Cortex of kidney (tissue), 1 donor: ENCODE data around the gene FGF19.

Source experiments
- DNase-seq: peaks from one replicate; lab custom pipeline; 2025; lab: John Stamatoyannopoulos, UW

Gene FGF19

DNA sequence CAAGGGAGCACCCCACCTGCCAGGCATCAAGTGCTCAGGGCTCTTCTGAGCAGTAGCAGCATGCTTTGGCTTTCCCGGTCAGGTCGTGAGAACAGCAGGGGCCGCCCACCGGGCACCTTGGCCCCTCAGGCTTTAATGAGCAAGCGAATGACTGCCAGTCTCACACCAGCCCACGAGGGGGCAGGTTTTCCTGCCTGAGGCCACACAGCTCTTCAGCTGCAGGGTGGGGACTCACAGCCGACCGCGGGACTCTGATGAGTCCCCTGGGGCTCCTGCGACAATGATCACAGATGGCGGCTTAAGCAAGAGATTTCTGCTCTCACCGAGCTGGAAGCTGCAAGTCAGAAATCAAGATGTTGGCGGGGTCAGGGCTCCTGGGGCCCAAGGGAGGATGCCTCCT, 14.3 kb upstream of the FGF19 start:
- DNase-seq, result no peak

DNA sequence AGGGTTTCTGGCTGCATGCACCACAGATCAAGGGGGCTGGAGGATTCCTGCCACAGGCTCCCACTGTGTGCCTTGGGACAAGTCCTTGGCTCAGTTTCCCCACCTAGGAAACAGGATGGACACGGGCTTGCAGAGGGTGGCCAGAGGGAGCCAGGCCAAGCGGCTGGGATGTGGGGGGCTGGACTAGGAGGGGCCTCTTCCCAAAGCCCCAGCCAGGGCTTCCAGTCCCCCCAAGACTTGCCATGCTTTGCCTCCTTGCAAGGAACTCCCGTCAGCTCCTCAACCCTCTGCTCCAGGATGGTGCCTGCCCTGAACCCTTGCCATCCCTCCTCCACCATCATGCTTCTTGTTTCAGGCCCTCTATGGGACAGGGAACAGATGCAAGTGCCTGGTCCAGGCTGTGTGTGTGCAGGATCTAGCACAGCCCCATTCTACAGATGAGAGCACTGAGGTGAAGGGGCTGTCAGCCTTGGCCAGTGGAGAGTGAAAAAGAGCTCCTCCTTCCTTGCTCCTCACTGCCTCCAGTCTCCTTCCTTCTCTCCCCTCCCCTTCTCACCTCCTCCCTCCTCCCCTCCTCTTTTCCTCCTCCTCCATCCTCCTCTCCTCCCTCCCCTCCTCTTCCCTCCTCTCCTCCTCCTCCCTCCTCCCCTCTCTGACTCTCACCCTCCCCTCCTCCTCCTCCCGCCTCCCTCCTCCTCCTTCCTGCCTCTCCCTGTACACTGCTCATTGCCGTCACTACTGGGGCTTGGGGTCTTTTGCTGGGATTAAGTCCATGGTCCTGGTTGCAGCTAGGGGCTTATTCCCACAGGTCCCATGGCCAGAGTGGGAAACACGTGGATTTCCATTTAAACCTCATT, 13.3 kb upstream of the FGF19 start:
- DNase-seq, result no peak

DNA sequence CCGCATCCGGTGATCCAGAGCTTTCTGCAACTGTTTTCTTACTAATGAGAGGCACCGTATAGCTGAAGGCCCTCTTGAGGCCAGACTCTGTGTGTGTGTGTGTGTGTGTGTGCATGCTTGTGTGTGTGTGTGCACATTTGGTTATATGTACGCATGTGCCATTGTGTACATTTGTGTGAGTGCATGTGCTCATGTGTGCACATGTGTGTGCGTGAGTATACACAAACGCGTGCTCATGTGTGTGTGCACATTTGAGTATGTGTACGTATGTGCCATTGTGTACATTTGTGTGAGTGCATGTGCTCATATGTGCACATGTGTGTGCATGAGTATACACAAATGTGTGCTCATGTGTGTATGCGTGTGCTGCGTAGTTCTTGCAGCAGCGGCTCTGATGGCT, 12.3 kb upstream of the FGF19 start:
- DNase-seq, result no peak

DNA sequence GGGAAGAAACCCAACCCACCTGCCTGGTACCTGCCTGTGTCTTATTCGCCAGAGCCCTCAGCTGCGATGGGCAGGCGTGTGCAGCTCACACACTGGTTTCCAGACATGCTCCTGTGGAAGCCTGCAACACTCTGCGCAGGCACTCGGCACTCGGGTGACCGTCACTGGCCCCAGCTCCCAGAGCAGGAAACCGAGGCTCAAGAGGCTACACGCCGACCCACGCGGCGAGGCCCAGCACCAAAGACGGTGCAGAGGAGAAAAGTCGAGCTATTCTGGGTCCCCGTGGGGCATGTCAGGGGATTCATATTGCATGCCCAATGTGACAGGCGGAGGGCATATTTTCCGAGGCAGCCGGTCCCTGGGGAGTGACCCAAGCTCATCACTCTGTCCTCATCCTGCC, 11.6 kb upstream of the FGF19 start:
- no peak for DNase-seq

DNA sequence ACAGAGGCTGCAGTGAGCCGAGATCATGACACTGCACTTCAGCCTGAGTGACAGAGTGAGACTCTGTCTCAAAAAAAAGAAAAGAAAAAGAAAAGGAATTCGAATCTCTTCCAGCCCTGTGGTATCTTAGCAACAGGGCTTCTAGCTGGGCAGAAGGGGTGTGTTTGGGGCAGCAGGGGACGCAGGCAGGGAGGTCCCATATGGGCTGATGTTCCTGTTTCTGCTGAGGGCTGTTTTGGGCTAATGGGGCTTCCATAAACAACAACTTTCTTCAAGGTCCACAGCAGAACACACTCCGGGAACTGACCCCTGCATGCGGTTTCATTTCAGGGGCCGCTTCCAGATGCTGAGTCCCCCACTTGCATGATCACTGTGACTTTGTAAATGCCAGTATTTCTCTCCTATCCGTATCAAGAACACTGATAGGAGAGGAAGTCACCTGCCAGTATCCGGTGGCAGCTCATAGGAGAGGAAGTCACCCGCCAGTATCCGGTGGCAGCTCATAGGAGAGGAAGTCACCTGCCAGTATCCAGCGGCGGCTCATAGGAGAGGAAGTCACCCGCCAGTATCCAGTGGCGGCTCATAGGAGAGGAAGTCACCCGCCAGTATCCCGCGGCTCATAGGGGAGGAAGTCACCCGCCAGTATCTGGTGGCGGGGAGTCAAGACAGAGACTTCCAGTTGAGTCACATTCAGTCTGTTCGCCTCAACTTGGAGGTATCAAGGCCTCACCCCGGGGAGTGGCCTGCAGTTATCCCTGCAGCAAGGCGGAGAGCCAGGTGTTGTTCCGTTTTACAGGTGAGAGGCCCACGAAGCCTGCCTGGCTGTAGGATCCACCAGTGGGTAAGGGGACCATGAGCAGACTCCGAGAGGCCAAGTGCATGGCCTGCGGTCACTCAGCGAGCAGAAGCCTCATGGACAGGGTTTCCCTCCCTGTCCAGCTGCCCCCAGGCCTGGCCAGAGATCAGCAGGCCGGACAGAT, 8.3 kb upstream of the FGF19 start:
- no peak for DNase-seq

DNA sequence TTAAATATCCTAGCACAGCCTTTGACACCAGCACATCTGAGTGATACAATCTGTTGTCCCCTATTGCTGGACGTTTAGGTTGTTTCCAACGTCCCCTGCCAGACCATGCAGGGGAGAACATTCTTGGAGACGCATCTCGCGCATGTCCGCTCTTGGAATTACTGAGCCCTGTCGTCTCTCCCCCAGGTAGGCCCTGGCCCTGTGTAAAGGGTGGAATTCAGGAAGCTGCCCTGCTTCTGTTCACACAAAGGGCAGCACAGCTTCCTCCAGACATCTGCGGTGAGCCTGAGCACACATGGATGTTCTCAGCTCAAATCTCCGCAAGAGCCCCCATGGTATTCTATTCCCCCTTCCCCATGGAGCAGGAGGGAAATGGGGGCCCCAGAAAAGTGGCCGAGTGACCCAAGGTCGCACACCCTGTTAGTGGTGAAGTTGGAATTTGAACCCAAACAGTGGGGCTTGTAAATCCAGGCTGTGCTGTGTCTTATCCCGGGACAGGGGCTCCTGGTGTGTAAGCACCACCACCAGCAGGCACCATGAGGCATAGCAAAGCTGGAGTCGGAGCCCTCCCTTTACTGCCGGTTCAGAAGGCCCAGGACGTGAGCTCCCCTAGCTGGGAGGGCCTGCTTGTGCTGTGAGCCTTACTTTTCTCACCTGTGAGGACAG, 5.0 kb upstream of the FGF19 start:
- no peak for DNase-seq

DNA sequence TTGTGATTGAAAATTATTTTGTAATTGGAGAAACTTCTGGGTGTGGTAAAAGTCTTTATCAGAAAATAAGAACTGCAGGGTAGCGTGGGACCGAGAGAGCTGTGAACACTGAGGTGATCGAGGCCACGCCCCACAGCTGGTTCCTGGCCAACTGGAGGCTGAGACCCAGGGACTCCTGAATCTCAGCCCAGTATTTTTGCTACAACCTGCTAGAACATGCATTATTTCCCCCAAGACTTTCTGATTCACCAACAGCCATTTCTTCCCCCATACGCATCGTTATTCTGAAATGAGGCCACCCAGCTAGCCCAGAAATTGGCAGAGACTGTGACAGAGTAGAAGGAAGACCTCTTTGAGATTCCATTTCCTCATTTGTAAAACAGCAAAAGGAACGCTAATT, 3.4 kb upstream of the FGF19 start:
- no peak for DNase-seq

DNA sequence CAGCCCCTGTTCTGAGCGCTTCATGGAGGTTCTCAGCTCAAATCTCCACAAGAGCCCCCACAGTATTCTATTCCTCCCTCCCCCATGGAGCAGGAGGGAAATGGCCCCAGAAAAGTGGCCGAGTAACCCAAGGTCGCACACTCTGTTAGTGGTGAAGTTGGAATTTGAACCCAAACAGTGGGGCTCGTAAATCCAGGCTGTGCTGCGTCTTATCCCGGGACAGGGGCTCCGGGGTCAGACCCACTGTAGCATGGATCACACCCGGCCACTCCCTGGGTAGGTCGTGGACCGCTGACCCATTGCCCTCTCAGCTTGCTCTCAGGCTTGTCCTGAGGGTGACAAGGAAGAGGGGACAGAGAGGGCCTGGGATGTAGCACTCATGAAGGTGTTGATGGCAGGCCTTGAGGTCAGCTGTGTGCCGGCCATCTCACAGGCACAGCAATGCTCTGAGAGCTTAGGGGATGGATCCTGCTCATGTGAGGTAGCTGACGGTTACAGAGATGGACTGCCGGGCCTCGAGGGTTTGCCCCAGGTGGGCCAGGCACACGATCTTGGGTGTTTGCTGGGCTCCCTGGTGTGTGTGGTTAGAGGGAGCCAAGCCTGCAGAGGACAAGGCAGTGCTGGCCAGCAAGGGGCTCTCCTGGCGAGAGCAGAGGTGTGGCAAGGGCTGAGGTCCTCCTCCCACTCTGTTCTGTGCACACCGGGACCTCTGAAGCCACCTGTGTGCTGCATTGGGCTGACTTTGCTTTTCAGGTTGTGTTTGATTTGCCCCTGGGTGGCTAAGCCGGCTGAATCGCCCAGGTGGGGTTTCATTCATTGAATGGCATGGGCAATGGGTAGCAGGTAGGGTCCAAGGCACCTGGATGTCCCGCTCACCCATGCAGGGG, 2.3 kb upstream of the FGF19 start:
- no peak for DNase-seq

DNA sequence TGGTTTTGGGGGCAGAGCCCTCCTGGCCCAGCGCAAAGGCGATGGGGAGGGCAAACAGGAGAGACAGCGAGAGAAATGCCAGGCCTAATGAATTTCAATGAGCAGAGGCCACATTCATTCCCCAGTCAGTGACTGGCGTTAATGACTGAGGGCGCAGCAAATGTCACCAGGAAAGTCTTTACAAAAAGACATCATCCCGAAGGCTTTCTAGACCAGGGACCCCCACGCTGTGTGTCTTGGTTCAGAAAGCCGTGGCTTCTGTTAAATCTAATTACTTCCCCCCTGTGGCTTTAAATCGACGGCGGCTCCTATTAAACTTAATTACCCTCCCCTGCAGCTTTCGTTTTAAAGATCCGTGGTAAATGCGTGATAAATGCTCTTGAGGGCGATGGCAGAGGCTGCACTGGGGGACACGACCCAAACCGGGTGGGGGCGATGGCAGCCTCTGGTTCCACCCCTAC, 1.6 kb upstream of the FGF19 start:
- no peak for DNase-seq

DNA sequence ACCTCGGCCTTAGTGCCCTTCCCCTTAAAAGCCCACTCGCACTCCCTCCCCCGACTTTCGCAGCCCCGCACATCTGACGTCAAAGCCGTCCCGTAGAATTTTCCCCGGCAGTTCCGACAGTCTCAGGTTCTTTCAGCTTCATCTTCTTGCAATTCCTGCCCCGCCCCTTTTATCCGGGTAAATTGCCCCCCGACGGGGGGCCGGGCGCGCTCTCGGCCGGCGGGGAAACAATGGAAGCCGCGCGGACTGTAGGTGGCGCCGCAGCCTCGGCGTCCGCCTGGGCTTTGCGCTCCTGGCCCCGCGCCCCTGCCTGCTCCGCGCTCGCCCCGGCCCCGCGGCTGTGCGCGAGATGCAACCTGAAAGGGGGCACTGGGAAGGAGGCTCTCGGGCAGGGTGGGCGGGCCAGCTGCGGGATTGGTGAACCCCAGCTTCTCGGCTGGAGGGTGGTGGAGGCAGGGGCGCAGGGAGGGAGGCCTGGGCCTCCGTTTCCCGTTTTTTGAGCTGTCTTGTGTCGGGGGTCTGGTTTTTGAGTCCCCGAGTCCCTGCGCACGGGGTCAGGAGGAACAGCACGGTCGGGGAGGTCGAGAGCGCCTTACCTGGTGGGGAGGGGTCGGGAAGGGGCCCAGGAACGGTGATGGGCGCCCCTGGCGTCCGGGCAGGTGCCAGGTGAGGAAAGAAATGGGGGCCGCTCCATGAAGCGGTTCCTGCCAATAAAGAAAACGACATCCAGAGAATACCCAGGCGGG, 859 bp upstream of the FGF19 start:
- DNase-seq, result no peak

DNA sequence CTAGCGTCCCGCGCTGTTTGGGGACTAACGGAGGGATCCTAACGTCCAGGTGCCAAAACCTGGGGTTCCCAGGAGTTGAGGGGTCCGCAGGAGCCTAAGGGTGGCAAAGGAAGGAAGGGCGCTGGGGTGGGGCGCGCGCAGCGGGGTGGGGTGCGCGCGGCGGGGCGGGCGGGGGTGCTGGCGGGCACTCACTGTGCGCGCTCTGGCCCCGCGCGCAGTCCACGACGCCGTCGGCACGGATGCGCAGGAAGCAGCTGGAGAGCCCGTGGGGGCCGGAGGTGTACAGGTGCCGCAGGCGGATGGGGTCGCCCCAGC, 412 bp downstream of the FGF19 start:
- no peak for DNase-seq

DNA sequence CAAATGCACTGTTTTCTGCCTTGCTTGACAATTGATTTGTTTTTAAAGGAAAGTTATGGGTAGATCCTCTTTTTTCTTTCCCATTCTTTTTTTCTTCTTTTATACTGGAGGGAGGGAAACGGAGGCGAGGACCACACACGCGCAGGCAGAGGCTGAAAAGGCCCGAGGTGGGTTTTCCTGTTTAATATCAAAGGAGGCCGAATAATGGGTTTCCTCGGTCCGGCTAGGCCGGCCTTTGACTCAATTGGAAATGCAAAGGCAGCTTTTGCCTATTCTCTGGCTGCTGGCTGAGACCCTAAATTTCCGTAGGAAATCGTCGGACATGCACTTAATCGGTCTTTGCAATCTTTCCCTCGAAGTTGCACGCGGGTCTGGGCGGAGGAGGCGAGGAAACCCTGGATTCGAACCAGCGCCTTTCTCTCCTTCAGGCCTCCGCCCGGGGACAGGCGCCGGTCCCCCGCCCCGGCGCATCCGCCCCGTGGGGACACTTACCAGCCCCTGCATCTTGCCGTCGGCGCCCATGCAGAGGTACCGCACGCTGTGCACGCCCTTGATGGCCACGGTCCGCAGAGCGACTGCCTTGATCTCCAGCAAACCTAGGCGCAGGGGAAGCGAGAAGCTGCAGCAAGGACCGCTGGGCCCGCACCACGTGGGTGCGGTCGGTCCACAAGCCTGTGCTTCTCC, 911 bp downstream of the FGF19 start:
- no peak for DNase-seq

DNA sequence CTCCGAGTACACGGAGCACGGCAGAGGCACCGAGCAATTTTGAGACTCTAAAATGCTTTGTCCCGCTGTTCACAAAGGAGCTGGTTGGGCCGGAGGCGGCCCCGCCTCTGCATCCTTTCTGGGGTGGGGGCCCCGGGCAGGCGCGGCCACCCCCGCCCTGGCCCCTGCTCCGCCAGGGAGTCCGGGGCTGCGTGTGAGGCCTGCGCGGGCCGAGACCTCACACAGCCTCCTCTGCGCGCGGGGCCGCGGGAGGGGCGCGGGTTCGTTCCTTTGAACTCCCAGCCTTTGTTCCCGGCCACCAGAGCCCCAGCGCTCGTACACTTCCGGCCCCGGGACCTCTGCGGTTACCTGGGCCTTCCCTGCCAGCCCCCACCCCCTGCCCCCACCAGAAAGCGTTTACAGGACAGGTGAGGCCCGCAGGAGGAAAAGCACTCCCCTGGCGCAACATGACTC, 1.6 kb downstream of the FGF19 start:
- DNase-seq, result no peak

DNA sequence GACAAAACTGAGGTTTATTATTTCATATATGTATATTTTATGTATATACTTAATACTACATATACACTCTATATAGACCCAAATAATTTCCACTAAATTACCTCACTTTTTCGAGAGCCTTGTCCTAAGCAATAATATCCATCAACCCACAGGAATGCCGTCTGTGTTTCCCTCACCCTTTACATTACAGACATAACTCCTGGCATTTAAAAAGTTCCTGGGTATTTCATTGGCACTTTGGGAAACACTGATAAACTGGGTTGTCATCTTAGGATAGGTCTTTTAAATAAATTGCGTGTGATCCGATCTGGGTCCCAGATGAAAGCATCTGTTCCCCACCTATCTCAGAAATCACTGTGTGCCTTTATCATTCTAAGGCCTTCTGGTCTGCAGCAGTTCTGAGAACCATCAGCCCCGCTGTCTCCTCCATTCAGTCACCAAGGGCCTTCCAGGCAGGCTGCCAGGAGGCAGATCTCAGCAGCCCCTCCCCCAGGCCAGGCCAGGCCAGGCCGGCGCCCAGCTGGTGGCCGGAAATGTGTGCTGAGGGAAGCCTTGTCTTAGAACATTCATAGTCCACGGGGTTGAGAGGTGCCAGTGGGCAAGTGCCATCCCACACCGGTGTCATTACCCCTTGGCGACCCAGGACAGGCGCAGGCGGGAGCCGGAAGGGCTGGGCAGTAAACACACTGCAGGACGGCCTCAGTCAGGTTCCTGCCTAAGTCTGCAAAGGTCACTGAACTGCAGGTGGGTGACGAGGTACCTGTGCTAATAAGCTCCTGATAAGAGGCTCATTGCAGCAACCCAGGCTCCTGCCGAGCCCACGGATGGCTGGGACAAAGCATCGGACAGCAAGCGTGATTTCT, 3.3 kb downstream of the FGF19 start:
- DNase-seq, result no peak

DNA sequence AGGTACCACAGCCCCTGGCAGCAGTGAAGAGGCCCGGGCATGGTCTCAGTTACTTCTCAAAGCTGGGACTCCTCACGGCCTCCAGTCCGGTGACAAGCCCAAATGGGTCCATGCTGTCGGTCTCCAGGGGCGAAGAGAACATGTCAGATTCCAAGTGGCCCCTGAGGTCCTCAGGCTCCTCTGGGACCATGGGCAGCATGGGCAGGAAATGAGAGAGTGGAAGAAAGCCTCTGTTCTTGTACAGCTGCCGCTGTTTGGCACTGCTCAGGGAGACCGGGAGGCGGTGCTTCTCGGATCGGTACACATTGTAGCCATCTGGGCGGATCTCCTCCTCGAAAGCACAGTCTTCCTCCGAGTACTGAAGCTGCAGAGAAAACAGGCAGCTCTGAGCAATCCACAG, 4.6 kb downstream of the FGF19 start:
- DNase-seq, result no peak

DNA sequence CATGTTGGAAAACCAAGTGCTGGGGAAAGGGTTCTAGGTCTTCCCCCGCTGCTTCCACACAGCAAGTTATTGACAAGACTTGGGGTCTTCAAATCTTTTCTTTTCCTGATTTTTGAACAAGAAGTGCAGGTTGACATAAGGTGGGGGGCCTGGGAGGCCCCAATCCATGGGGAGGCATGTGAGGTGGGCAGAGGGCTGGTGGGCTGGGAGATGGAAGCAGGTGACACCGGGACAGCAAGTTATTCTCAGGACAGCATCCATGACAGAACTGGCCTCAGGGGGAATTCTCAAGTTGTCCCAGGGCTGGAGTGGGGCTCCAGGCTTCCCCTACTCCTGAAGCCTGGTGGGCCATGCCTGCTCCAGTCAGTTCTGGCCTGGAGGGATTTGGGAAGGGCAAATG, 5.5 kb downstream of the FGF19 start:
- no peak for DNase-seq

DNA sequence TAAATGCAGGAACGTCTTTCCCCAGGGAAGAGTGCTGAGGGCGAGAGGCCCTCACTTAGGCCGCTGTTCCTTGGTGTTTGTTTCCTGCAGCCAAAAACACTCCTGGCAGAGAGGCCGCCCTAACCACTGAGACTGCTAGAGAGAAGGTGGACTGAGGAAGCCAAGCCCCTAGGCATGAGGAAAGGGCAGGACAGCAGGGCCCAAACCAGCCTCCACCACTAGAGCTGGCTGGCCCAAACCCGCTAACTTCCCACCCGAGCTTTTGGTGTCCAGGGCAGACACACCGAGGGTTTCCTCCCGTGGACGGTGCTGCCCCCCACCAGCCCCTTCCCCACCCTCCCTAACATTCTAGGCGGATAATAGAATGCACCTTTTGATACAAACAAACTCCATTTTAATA, 6.0 kb downstream of the FGF19 start:
- DNase-seq, result no peak

DNA sequence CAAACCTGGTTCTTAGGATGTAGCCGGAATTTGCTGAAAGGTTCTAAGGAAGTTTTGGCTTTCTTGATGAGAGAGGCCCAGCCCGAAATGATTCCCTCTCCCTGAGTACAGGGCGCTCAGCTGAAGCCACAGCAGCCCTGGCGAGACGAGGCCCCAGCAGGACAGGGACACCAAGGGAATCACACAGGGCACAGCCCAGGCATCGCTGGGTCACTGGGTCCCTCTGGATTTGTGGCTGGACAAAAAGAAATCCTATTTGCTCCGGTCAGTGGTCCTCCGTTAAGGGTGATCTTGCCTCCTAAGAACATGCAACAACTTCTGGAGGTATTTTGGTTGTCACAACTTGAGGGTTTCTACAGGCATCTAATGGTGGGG, 6.4 kb downstream of the FGF19 start:
- no peak for DNase-seq

DNA sequence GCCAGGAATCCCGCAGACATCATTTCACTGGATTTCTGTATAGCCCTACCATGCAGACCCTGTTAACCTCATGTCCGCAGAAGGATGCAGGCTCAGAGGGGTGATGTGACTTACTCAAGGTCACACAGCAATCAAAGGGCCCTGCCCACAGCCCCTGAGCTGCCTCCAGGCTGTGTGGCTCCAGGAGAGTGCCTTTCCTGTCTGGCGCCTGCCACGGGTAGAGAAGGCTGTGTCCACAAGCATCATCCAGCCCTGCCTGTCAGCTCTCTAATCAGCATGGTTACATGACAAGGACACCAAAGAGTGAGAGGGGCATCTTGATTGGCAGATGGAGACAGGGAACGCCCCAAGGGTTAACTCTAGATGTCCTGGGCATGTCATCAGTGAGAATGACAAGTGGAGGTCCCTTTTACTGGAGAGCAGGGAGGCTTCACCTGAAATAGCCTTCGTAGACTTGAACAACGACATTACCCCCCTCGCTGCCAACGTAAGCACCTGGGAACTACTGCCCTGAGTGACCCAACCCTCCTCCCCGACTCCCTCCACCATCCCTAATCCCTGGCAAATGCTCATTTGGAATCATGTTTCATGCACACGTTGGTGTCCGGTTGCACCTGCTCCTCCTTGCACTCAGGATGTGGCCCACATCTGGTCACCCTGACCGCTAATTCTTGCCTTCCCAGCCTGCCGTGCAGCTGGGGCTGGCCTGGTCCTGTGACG, 6.9 kb downstream of the FGF19 start:
- DNase-seq, result no peak
